HFFc6 (cell line): ENCODE data around the gene RAD51C. TPM values are rescaled to one million over a fixed set of nuclear protein-coding genes. Genes with fewer than 3 reads are reported as not detected.

ENCODE experiments used
- DNase-seq: peaks from one replicate; pipeline ENCODE4 v3.0.0-alpha.2; 2018
- H3K27ac Mint-ChIP-seq: 2 replicates; pipeline ENCODE4 v1.8.0; 2020; ENCODE audit warnings: mild to moderate bottlenecking, mixed read lengths
- H3K27me3 Mint-ChIP-seq: 2 replicates; pipeline ENCODE4 v1.8.0; 2021; ENCODE audit warnings: mild to moderate bottlenecking, moderate library complexity, mixed read lengths; ENCODE audit not compliant: insufficient read depth
- H3K36me3 Mint-ChIP-seq: 2 replicates; pipeline ENCODE4 v1.8.0; 2021; ENCODE audit warnings: low read depth, mixed read lengths
- H3K4me1 Mint-ChIP-seq: 2 replicates; pipeline ENCODE4 v1.8.0; 2020; ENCODE audit warnings: low read depth, mixed read lengths
- H3K4me3 Mint-ChIP-seq: 2 replicates; pipeline ENCODE4 v1.8.0; 2020; ENCODE audit warnings: mild to moderate bottlenecking, moderate library complexity, mixed read lengths
- H3K9me3 Mint-ChIP-seq: 2 replicates; pipeline ENCODE4 v1.8.0; 2020; ENCODE audit warnings: mild to moderate bottlenecking, mixed read lengths
- CTCF ChIP-seq: fragments of 200-600 bp; sonication (generic); IDR thresholded peaks from 2 replicates; pipeline ENCODE4 v1.5.0; 2021; ENCODE audit warnings: antibody characterized with exemption, mild to moderate bottlenecking
- total RNA-seq, 6 experiments: library from RNA; stranded (reverse); fragmentation: NEBNext Ultra II Directional; extraction: Animal tissue kit (Norgen Biotek cat#: 25700); gene quantifications; 2 replicates in 1 of 6; 3 replicates in 5 of 6; pipeline ENCODE4 v1.2.3, GENCODE V29; 2021

The RAD51C gene
- total RNA-seq, 6 experiments from 2014 or later: 20.8 to 27.4 (median 24.8) TPM

GRCh38 chr17:58691701-58692238, 632 bp upstream of the RAD51C start, which contains the start of gene TEX14:
Gene TEX14 (minus strand): TSS chr17:58692045. CDS start chr17:58652001, 40,044 bp downstream.
- no peak for DNase-seq
- peaks cover 9% of the 10 kb centered on the region for H3K27me3 Mint-ChIP-seq
- TF ChIP-seq CTCF: no peak
- no peaks in the 10 kb centered on the region; the same call in 1 of the 2 replicates for H3K36me3 Mint-ChIP-seq
- H3K9me3 Mint-ChIP-seq: no peaks in the 10 kb centered on the region
- peaks cover 25% of the 10 kb centered on the region for H3K4me1 Mint-ChIP-seq
- peak within 1 kb of the TSS; percentile 94 for H3K4me3 Mint-ChIP-seq
- peak within 1 kb of the TSS; percentile 88 for H3K27ac Mint-ChIP-seq

GRCh38 chr17:58693208-58693607, 806 bp downstream of the RAD51C start:
- H3K27me3 Mint-ChIP-seq: peaks cover 3% of the 10 kb centered on the region
- H3K4me1 Mint-ChIP-seq: peaks cover 25% of the 10 kb centered on the region
- TF ChIP-seq CTCF: no peak
- no peaks in the 10 kb centered on the region for H3K9me3 Mint-ChIP-seq
- H3K4me3 Mint-ChIP-seq: peak overlapping the region; percentile 94
- no peaks in the 10 kb centered on the region; the same call in 1 of the 2 replicates for H3K36me3 Mint-ChIP-seq
- no peak for DNase-seq
- H3K27ac Mint-ChIP-seq: peak overlapping the region; percentile 88

GRCh38 chr17:58693751-58694150, 1.3 kb downstream of the RAD51C start:
- H3K4me3 Mint-ChIP-seq: peak overlapping the region; percentile 94
- peak overlapping the region; percentile 88 for H3K27ac Mint-ChIP-seq
- no peaks in the 10 kb centered on the region; the same call in 1 of the 2 replicates for H3K36me3 Mint-ChIP-seq
- no peak for DNase-seq
- no peaks in the 10 kb centered on the region for H3K9me3 Mint-ChIP-seq
- H3K4me1 Mint-ChIP-seq: peaks cover 25% of the 10 kb centered on the region
- peaks cover 3% of the 10 kb centered on the region for H3K27me3 Mint-ChIP-seq
- no peak for TF ChIP-seq CTCF

- H3K4me3 Mint-ChIP-seq: no peak overlapping the region
- no peaks in the 10 kb centered on the region for H3K9me3 Mint-ChIP-seq
- TF ChIP-seq CTCF: no peak
- no peak for DNase-seq
- no peak overlapping the region for H3K27ac Mint-ChIP-seq
- H3K4me1 Mint-ChIP-seq: peaks cover 25% of the 10 kb centered on the region
- peaks cover under 1% of the 10 kb centered on the region; the same call in 1 of the 2 replicates for H3K36me3 Mint-ChIP-seq
- H3K27me3 Mint-ChIP-seq: peaks cover 3% of the 10 kb centered on the region; the same call in 1 of the 2 replicates
These were observed 1.9 kb downstream of the RAD51C start for GRCh38 chr17:58694302-58694701.

- peaks cover 6% of the 10 kb centered on the region; the same call in 1 of the 2 replicates for H3K36me3 Mint-ChIP-seq
- H3K4me1 Mint-ChIP-seq: peaks cover 25% of the 10 kb centered on the region
- DNase-seq: no peak
- H3K4me3 Mint-ChIP-seq: no peak overlapping the region
- H3K9me3 Mint-ChIP-seq: no peaks in the 10 kb centered on the region
- TF ChIP-seq CTCF: no peak
- H3K27me3 Mint-ChIP-seq: peaks cover 3% of the 10 kb centered on the region; the same call in 1 of the 2 replicates
- H3K27ac Mint-ChIP-seq: no peak overlapping the region
These were observed 2.4 kb downstream of the RAD51C start for GRCh38 chr17:58694826-58695225.
